Nephron (organoid): ENCODE results near the gene KCTD8.

ENCODE experiments used
- H3K27ac Mint-ChIP-seq, 3 experiments: 2 replicates each; pipeline ENCODE4 v1.8.0; 2020; ENCODE audit warnings: mixed read lengths in 3 of 3, mild to moderate bottlenecking in 2 of 3, moderate library complexity in 1 of 3
- H3K27me3 Mint-ChIP-seq: 2 replicates; pipeline ENCODE4 v1.8.0; 2021; ENCODE audit warnings: low read depth, mild to moderate bottlenecking, moderate library complexity, mixed read lengths
- H3K36me3 Mint-ChIP-seq: 2 replicates; pipeline ENCODE4 v1.8.0; 2020; ENCODE audit warnings: low read depth, mixed read lengths
- H3K4me1 Mint-ChIP-seq: 2 replicates; pipeline ENCODE4 v1.8.0; 2020; ENCODE audit warnings: mixed read lengths
- H3K4me3 Mint-ChIP-seq, 3 experiments: 2 replicates each; pipeline ENCODE4 v1.8.0; 2020; ENCODE audit warnings: mild to moderate bottlenecking in 3 of 3, mixed read lengths in 3 of 3, moderate library complexity in 2 of 3
- H3K9me3 Mint-ChIP-seq: 2 replicates; pipeline ENCODE4 v1.8.0; 2020; ENCODE audit warnings: mixed read lengths
- TF ChIP-seq, protein P1 (sequence below), 3 experiments: fragments of 200-600 bp; sonication (generic); IDR thresholded peaks; one replicate each; pipeline ENCODE4 v1.5.0; 2021; ENCODE audit warnings: antibody characterized with exemption in 3 of 3; ENCODE audit not compliant: unreplicated experiment in 3 of 3

KCTD8 gene

DNA sequence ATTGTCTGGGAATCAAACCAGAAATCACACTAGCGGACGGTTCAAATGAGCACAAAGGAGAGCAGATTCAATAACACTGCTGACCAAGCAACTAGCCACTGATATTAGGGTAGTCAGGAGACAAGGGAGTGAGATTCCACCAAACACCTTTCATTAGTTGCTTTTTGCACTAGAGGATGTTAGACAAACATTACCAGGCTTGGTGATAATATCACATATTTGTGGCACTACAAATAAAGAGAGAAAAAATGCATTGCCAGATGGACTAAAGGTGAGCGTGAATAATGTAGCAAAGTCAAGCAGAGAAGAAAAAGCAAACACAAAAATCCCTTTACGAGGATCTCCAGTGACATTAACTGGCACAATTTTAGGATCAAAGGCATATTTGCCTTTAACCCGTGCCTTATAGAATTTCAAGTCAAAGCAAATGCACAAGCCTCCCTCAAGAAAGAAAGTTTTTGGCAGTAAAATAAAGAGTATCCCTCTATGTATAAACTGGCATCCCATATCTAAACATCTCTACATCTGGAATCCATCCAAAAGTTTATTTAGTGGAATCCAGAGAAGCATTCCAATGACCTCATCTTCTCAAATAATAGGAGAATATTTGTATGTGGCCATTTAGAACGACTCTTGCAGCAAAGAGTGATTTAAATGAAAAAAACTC lies 290.9 kb downstream of the KCTD8 start:
- Mint-ChIP-seq H3K27me3 (no peaks in the 10 kb centered on the region), H3K4me3 (no peak overlapping the region), H3K4me1 (peaks cover 36% of the 10 kb centered on the region), H3K9me3 (no peaks in the 10 kb centered on the region), H3K36me3 (no peaks in the 10 kb centered on the region), H3K27ac (no peak overlapping the region)
- TF ChIP-seq, protein P1, sequence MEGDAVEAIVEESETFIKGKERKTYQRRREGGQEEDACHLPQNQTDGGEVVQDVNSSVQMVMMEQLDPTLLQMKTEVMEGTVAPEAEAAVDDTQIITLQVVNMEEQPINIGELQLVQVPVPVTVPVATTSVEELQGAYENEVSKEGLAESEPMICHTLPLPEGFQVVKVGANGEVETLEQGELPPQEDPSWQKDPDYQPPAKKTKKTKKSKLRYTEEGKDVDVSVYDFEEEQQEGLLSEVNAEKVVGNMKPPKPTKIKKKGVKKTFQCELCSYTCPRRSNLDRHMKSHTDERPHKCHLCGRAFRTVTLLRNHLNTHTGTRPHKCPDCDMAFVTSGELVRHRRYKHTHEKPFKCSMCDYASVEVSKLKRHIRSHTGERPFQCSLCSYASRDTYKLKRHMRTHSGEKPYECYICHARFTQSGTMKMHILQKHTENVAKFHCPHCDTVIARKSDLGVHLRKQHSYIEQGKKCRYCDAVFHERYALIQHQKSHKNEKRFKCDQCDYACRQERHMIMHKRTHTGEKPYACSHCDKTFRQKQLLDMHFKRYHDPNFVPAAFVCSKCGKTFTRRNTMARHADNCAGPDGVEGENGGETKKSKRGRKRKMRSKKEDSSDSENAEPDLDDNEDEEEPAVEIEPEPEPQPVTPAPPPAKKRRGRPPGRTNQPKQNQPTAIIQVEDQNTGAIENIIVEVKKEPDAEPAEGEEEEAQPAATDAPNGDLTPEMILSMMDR (IDR thresholded peaks at IDR 0.05; ENCODE audit: unreplicated experiment in 3 of 3), result no peak

DNA sequence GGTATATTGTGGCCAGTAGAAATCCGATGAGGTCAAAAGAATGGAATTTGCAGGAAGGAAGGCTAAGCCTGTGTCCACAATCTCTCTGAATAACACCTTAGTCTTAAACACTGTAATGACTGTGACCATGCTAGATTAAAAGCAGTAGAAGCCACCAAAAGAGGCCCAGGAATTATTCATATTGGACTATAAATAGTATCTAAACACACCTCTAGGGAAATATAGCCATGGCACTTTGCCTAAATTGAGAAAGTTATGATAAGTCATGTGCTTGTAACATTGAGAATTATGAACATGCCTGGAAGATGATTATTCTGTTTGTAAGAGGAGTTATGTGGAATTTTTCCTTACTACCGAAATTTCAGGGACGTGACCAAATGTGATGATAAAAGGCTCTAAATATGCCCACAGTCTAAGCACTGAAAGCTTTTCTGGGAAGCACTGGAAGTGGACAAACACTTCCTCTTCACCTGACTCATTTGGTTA lies 298.5 kb downstream of the KCTD8 start:
- peaks cover 3% of the 10 kb centered on the region for H3K9me3 Mint-ChIP-seq

DNA sequence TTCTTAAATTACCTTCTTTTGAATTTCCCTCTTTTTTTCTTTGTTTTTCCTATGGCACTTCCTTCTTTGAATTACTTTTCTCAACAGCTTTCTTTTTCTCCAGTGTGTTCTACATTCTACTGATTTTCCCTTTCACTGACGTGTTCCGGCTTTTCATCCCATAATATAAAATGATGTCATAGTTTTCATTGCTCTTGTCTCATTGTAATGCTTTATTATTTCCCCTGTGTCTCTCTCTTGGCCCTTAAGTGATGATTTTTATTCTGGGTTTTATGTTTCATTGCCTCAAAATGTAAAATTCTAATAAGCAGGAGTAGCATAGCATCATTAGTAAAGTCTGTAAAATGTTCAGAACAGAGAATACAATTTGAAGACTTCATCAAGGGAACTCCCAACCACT lies 299.3 kb downstream of the KCTD8 start:
- no peaks in the 10 kb centered on the region for H3K27me3 Mint-ChIP-seq
- no peaks in the 10 kb centered on the region for H3K36me3 Mint-ChIP-seq
- TF ChIP-seq, protein P1 (IDR thresholded peaks at IDR 0.05; ENCODE audit: unreplicated experiment in 3 of 3), result no peak
- peaks cover 15% of the 10 kb centered on the region for H3K4me1 Mint-ChIP-seq
- H3K9me3 Mint-ChIP-seq, result peaks cover 3% of the 10 kb centered on the region
- no peak overlapping the region for H3K4me3 Mint-ChIP-seq
- peak overlapping the region in 1 of 3 experiments; percentile 81 for H3K27ac Mint-ChIP-seq

More for the DNA sequence above, 298.5 kb downstream of the KCTD8 start:
- TF ChIP-seq, protein P1 (IDR thresholded peaks at IDR 0.05; ENCODE audit: unreplicated experiment in 3 of 3), result no peak
- Mint-ChIP-seq H3K27ac (peak overlapping the region in 2 of 3 experiments; percentile 8 to 33), H3K4me1 (peaks cover 18% of the 10 kb centered on the region), H3K36me3 (no peaks in the 10 kb centered on the region), H3K27me3 (no peaks in the 10 kb centered on the region), H3K4me3 (no peak overlapping the region)

DNA sequence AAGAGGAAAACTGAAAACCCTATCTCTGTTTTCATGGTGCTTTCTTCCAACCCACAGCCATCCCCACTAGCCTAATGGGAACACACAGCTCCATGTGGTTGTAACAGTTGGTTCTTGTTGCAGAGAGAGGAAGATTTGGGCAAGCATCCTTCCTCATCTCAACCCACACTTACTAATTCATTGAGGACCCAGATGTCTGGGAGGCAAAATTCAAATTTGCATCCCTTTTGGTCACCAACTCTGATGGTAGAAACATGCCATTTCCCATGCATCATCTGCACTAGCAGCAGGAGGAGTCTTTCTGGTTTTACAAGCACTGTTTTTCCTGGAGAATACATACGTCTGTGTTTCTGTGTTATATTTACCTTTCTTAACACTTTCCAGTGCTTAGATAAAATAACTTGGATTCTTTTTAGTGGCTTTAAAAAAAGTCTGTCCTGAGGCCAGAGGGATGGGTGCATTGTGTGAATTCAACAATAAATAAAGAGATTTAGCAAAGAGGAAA lies 301.0 kb downstream of the KCTD8 start:
- Mint-ChIP-seq H3K9me3 (peaks cover 3% of the 10 kb centered on the region), H3K4me1 (peaks cover 15% of the 10 kb centered on the region), H3K36me3 (no peaks in the 10 kb centered on the region), H3K27me3 (no peaks in the 10 kb centered on the region), H3K4me3 (no peak overlapping the region), H3K27ac (no peak overlapping the region)
- TF ChIP-seq, protein P1 (IDR thresholded peaks at IDR 0.05; ENCODE audit: unreplicated experiment in 3 of 3), result no peak

DNA sequence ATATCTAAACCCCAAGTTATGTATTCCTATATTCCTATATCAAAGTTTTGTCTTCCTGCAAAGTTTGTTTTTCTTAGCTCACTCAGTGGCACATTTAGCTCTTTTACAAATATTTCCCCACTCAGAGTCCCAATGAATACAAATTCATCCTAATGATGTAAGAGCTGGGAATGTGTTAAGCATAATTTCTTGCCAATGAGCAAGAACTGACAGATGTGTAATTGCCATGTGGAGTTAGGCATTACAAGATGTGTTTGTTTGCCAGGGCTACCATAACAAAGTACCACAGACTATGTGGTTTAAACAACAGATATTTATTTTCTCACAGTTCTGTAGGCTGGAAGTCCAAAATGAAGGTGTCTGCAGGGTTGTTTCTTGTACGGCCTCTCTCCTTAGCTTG lies 302.1 kb downstream of the KCTD8 start:
- Mint-ChIP-seq H3K9me3 (peaks cover 3% of the 10 kb centered on the region), H3K36me3 (no peaks in the 10 kb centered on the region), H3K4me3 (no peak overlapping the region), H3K27ac (no peak overlapping the region), H3K4me1 (peaks cover 15% of the 10 kb centered on the region), H3K27me3 (no peaks in the 10 kb centered on the region)
- TF ChIP-seq, protein P1 (IDR thresholded peaks at IDR 0.05; ENCODE audit: unreplicated experiment in 3 of 3), result no peak

DNA sequence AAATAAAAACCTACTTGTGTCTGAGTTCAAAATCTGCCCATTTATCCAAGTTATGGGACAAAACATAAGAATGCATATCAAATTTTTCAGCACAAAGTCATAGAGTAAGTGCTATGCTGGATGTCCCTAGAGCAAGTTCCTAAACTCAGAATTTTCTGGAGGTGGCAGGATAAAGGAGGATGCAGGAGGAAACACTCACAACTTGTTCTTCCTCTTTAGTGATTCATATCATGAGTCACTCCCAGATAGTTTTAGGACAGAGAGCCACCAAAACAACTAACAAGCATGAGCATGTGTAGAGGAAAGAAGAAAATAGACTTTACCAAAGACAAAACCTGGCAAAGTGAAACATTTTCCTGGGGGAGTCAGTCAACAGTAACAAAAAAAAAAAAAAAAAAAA lies 302.7 kb downstream of the KCTD8 start:
- Mint-ChIP-seq H3K4me3 (no peak overlapping the region), H3K4me1 (peaks cover 15% of the 10 kb centered on the region), H3K9me3 (peaks cover 3% of the 10 kb centered on the region), H3K27me3 (no peaks in the 10 kb centered on the region), H3K27ac (no peak overlapping the region), H3K36me3 (no peaks in the 10 kb centered on the region)
- TF ChIP-seq, protein P1 (IDR thresholded peaks at IDR 0.05; ENCODE audit: unreplicated experiment in 3 of 3), result no peak
